OCI-LY1 (cell line): ENCODE measurements around the gene CGB3.

Source experiments
- H2AFZ ChIP-seq: fragments of 200-600 bp; sonication (generic), shearing (Covaris generic); 2 replicates; pipeline ENCODE4 v1.6.0; 2014; ENCODE audit warnings: antibody characterized with exemption, mild to moderate bottlenecking, low read length
- H3F3A ChIP-seq: fragments of 200-600 bp; sonication (generic), shearing (Covaris generic); 2 replicates; pipeline ENCODE4 v1.6.0; 2014; ENCODE audit warnings: mild to moderate bottlenecking, antibody characterized with exemption, low read length, moderate library complexity; ENCODE audit not compliant: insufficient read depth
- H3K27ac ChIP-seq: fragments of 200-600 bp; sonication (generic); 2 replicates; pipeline ENCODE4 v1.5.1; 2014; ENCODE audit warnings: low read length, mixed run types, mild to moderate bottlenecking, low read depth; ENCODE audit not compliant: poor library complexity, severe bottlenecking
- H3K27me3 ChIP-seq: fragments of 200-600 bp; sonication (generic); 2 replicates; pipeline ENCODE4 v1.6.0; 2014; ENCODE audit warnings: antibody characterized with exemption, mild to moderate bottlenecking, low read length, moderate library complexity; ENCODE audit not compliant: insufficient read depth
- H3K36me3 ChIP-seq: fragments of 200-600 bp; sonication (generic); 2 replicates; pipeline ENCODE4 v1.6.1; 2014; ENCODE audit warnings: mild to moderate bottlenecking, antibody characterized with exemption, low read length, moderate library complexity, mixed read lengths; ENCODE audit not compliant: insufficient read depth
- H3K4me1 ChIP-seq: fragments of 200-600 bp; sonication (generic); 2 replicates; pipeline ENCODE4 v1.5.1; 2014; ENCODE audit warnings: mild to moderate bottlenecking, low read length, moderate library complexity; ENCODE audit not compliant: insufficient read depth, severe bottlenecking
- H3K4me2 ChIP-seq: fragments of 200-600 bp; sonication (generic), shearing (Covaris generic); 2 replicates; pipeline ENCODE4 v1.6.1; 2014; ENCODE audit warnings: low read length
- H3K4me3 ChIP-seq: fragments of 200-600 bp; sonication (generic); 2 replicates; pipeline ENCODE4 v1.5.1; 2014; ENCODE audit warnings: low read length, low read depth, mild to moderate bottlenecking, mixed read lengths; ENCODE audit not compliant: poor library complexity, severe bottlenecking
- H3K79me2 ChIP-seq: fragments of 200-600 bp; shearing (Covaris generic); 2 replicates; pipeline ENCODE4 v1.6.1; 2016; ENCODE audit warnings: mixed run types, low read length, mixed read lengths; ENCODE audit not compliant: insufficient read depth
- H3K9ac ChIP-seq: fragments of 200-600 bp; sonication (generic), shearing (Covaris generic); 2 replicates; pipeline ENCODE4 v1.6.1; 2014; ENCODE audit warnings: mild to moderate bottlenecking, low read length, mixed read lengths
- H3K9me2 ChIP-seq: fragments of 200-600 bp; sonication (generic), shearing (Covaris generic); 2 replicates; pipeline ENCODE4 v1.6.1; 2014; ENCODE audit warnings: low read depth, mild to moderate bottlenecking, low read length, mixed read lengths
- H3K9me3 ChIP-seq: fragments of 200-600 bp; shearing (Covaris generic); 2 replicates; pipeline ENCODE4 v1.6.1; 2014; ENCODE audit warnings: low read length, mixed read lengths
- H4K20me1 ChIP-seq: fragments of 200-600 bp; sonication (generic), shearing (Covaris generic); 2 replicates; pipeline ENCODE4 v1.6.0; 2016; ENCODE audit warnings: mild to moderate bottlenecking, low read length; ENCODE audit not compliant: insufficient read depth
- CTCF ChIP-seq: fragments of 200-600 bp; sonication (generic), shearing (Covaris generic); IDR thresholded peaks from 2 replicates; pipeline ENCODE4 v1.5.1; 2017; ENCODE audit warnings: mild to moderate bottlenecking, antibody characterized with exemption, low read length, moderate library complexity, mixed read lengths
- EZH2 ChIP-seq: fragments of 200-600 bp; sonication (generic), shearing (Covaris generic); IDR thresholded peaks from 2 replicates; pipeline ENCODE4 v1.8.0; 2017; ENCODE audit warnings: borderline replicate concordance, mixed run types, mild to moderate bottlenecking, antibody characterized with exemption, low read length, moderate library complexity, mixed read lengths

The CGB3 gene

GRCh38 chr19:49064029-49064629, 40.0 kb upstream of the CGB3 start:
- TF ChIP-seq EZH2 (no peak), CTCF (no peak)
- no peaks in the 10 kb centered on the region for H3K9me2 ChIP-seq

GRCh38 chr19:49061445-49061844, 37.3 kb upstream of the CGB3 start:
- Histone ChIP-seq H3F3A (no peaks in the 10 kb centered on the region), H3K9ac (no peak overlapping the region), H3K4me2 (no peak overlapping the region)

More at GRCh38 chr19:49064029-49064629, 40.0 kb upstream of the CGB3 start:
- H3K4me2 ChIP-seq, result no peak overlapping the region
- no peak overlapping the region for H2AFZ ChIP-seq
- H3K9me3 ChIP-seq, result no peaks in the 10 kb centered on the region
- H3K27me3 ChIP-seq, result peaks cover 12% of the 10 kb centered on the region
- H3K79me2 ChIP-seq, result no peaks in the 10 kb centered on the region
- no peaks in the 10 kb centered on the region for H3F3A ChIP-seq
- H4K20me1 ChIP-seq, result no peaks in the 10 kb centered on the region
- H3K27ac ChIP-seq, result no peak overlapping the region
- no peaks in the 10 kb centered on the region for H3K4me1 ChIP-seq
- H3K36me3 ChIP-seq, result no peaks in the 10 kb centered on the region
- H3K4me3 ChIP-seq, result no peak overlapping the region
- no peak overlapping the region for H3K9ac ChIP-seq

GRCh38 chr19:49061000-49061399, 36.9 kb upstream of the CGB3 start:
- H3K9ac ChIP-seq, result no peak overlapping the region
- H3K27me3 ChIP-seq, result peaks cover 10% of the 10 kb centered on the region; the same call in 1 of the 2 replicates
- H3K36me3 ChIP-seq, result no peaks in the 10 kb centered on the region

More at GRCh38 chr19:49061445-49061844, 37.3 kb upstream of the CGB3 start:
- no peaks in the 10 kb centered on the region for H3K79me2 ChIP-seq
- peaks cover 10% of the 10 kb centered on the region; the same call in 1 of the 2 replicates for H3K27me3 ChIP-seq
- no peak overlapping the region for H3K27ac ChIP-seq
- no peaks in the 10 kb centered on the region for H3K9me2 ChIP-seq
- H3K4me1 ChIP-seq, result peaks cover 2% of the 10 kb centered on the region
- no peaks in the 10 kb centered on the region for H4K20me1 ChIP-seq
- no peaks in the 10 kb centered on the region for H3K9me3 ChIP-seq
- H3K36me3 ChIP-seq, result no peaks in the 10 kb centered on the region
- no peak overlapping the region for H2AFZ ChIP-seq
- no peak overlapping the region for H3K4me3 ChIP-seq
- TF ChIP-seq CTCF, result no peak

More at GRCh38 chr19:49061000-49061399, 36.9 kb upstream of the CGB3 start:
- H3K4me2 ChIP-seq, result no peak overlapping the region
- no peak for TF ChIP-seq CTCF
- TF ChIP-seq EZH2, result no peak
- H3K4me3 ChIP-seq, result no peak overlapping the region
- H3K9me2 ChIP-seq, result no peaks in the 10 kb centered on the region
- H4K20me1 ChIP-seq, result no peaks in the 10 kb centered on the region
- no peak overlapping the region for H3K27ac ChIP-seq
- no peaks in the 10 kb centered on the region for H3K9me3 ChIP-seq
- H3K79me2 ChIP-seq, result no peaks in the 10 kb centered on the region
- no peak overlapping the region for H2AFZ ChIP-seq
- peaks cover 4% of the 10 kb centered on the region for H3K4me1 ChIP-seq
- H3F3A ChIP-seq, result no peaks in the 10 kb centered on the region
